Adrenal gland (tissue), 12 donors: ENCODE results near the gene HEXIM1. TPM values are rescaled to one million over a fixed set of nuclear protein-coding genes. Genes with fewer than 3 reads are reported as not detected.

Experiments used
- DNase-seq, 7 donors: peaks; one replicate each; pipeline ENCODE4 v3.0.0-alpha.2; 2019 to 2020
- H3K27ac ChIP-seq, 5 donors: fragments of 200-600 bp; sonication (generic) in 4 of 5; 1 replicate in 3 of 5; 2 replicates in 2 of 5; pipeline versions ENCODE4 v1.5.1 to v1.8.0; 2016 to 2020; ENCODE audit warnings: mild to moderate bottlenecking in 1 of 5
- H3K27me3 ChIP-seq: fragments of 200-600 bp; 2 replicates; pipeline ENCODE4 v1.8.0; 2021
- H3K36me3 ChIP-seq, 2 donors: fragments of 200-600 bp; replicated peaks in 1 of 2; 1 replicate in 1 of 2; 2 replicates in 1 of 2; pipeline versions ENCODE4 v1.5.1 to v1.8.0; 2018 to 2022
- H3K4me1 ChIP-seq, 2 donors: fragments of 200-600 bp; replicated peaks in 1 of 2; 1 replicate in 1 of 2; 2 replicates in 1 of 2; pipeline versions ENCODE4 v1.5.1 to v1.8.0; 2018 to 2021
- H3K4me3 ChIP-seq, 4 donors: fragments of 200-600 bp; sonication (generic) in 3 of 4; one replicate each; pipeline ENCODE4 v1.5.1; 2016 to 2018
- H3K9me3 ChIP-seq, 3 donors: fragments of 200-600 bp; sonication (generic) in 1 of 3; replicated peaks in 1 of 3; 1 replicate in 2 of 3; 2 replicates in 1 of 3; pipeline versions ENCODE4 v1.5.1 to v1.8.0; 2016 to 2021
- CTCF ChIP-seq, 6 experiments: fragments of 450-650 bp in 4 of 6; fragments of 200-600 bp in 2 of 6; sonication (generic) in 1 of 6; IDR thresholded peaks; 1 replicate in 5 of 6; 2 replicates in 1 of 6; pipeline versions ENCODE4 v1.5.1 to v1.8.0; 2016 to 2021; ENCODE audit warnings: antibody characterized with exemption in 6 of 6, mild to moderate bottlenecking in 2 of 6, moderate library complexity in 1 of 6
- POLR2A ChIP-seq, 2 donors: fragments of 450-650 bp; IDR thresholded peaks; one replicate each; pipeline ENCODE4 v1.6.1; 2017; ENCODE audit warnings: antibody characterized with exemption in 2 of 2, mild to moderate bottlenecking in 2 of 2, moderate library complexity in 1 of 2
- WGBS, 4 donors: extraction: QIAGEN DNeasy Blood & Tissue Kit in 2 of 4; methylation state at CpG; one replicate each; pipeline versions ENCODE4 v1.1.5 to v1.1.7; 2013 to 2017; 5-methylcytosine and 5-hydroxymethylcytosine counted together
- intact Hi-C, 2 donors: fragments of 100-400 bp; cut with DNase I; formaldehyde crosslinking; loops; one replicate each; pipeline versions ENCODE4 v1.14.1 to v1.15.0; 2022 to 2023
- polyA plus RNA-seq, 3 donors: library from polyadenylated mRNA; stranded (reverse); fragments of 200-250 nt in 2 of 3; fragments of 350-450 nt in 1 of 3; fragmentation: Illumina TruSeq in 1 of 3; extraction: RNeasy Lipid Tissue Mini Kit (QIAGEN cat#74804) in 1 of 3; gene quantifications; one replicate each; pipeline ENCODE4 v1.2.3, GENCODE V29; 2013 to 2014
- total RNA-seq, 9 donors: library from RNA; depleted of rRNA in 4 of 9; stranded (reverse); fragments of >200 nt in 4 of 9; fragments of 120-200 nt in 1 of 9; fragmentation: NEBNext Ultra II Directional in 1 of 9; extraction: Animal tissue kit (Norgen Biotek cat#: 25700) in 1 of 9; gene quantifications; one replicate each; pipeline versions ENCODE4 v1.1.0 to v1.2.4, GENCODE V29; 2013 to 2023
- donor health status: healthy with polysubstance abuse.
- donor health status: Bipolar disorder and iron deficiency.
- donor health status: DM: yes; HTN: yes; CAD: no.
- donor health status: DM: no; HTN: no; CAD: no.
- donor health status: DM: no; HTN: no; CAD: no.
- donor health status: DM: yes; HTN: yes; CAD: no.

HEXIM1 gene
- total and polyA plus RNA-seq, 12 donors = 19.4 to 159 (median 30.9) TPM

DNA sequence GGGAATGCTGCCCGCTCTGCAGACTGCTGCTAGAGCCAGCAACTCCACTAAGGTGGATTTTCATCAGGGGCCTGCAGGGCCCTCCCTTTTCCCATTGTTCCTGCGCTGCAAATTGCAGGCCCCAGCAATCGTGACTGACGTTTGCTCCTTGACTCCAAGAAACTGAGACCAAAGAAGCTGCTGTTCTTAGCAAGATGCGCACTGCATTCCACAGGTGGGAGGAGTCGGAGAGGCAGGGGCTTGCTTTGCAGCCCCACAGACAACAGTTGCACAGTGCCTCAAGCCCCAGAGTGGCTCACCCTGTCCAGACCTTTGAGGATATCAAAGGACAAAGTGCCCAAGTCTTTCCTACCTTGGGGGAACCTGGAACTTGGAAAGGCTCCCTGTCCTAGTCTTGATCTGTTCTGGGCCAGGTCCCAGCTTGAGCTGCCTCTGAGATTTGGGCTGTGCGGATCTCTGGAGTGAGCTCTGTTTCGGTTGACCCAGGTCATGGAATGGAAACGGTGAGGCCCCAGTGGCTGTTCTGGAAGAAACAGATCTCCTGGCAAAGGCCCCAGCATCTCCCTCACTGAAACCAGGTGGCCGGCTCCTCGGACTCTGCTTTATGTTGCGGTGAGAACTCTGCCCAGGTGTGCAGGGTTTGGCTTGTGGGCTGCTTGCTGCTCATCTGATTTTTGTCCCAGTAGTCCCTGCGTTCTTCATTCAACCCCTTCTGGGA is 40.8 kb upstream of the HEXIM1 start:
- Histone ChIP-seq H3K4me3 (no peak overlapping the region), H3K4me1 (peaks cover 26 to 30% of the 10 kb centered on the region in 2 donors), H3K9me3 (no peaks in the 10 kb centered on the region), H3K27me3 (no peaks in the 10 kb centered on the region), H3K36me3 (peaks cover 0 to 61% of the 10 kb centered on the region in 2 donors), H3K27ac (no peak overlapping the region)
- intact Hi-C loops = loop anchor here in 1 of 2 donors (10.0 kb wide), 1 partner anchor 193 kb away; the partner anchor contains the start of gene GFAP
- no peak for DNase-seq
- 78 to 93% (median 88%) methylated on average over 8 to 13 of the region's 13 CpGs for WGBS, 4 donors
- TF ChIP-seq CTCF (IDR thresholded peaks at IDR 0.05) (no peak), POLR2A (IDR thresholded peaks at IDR 0.05) (no peak)

DNA sequence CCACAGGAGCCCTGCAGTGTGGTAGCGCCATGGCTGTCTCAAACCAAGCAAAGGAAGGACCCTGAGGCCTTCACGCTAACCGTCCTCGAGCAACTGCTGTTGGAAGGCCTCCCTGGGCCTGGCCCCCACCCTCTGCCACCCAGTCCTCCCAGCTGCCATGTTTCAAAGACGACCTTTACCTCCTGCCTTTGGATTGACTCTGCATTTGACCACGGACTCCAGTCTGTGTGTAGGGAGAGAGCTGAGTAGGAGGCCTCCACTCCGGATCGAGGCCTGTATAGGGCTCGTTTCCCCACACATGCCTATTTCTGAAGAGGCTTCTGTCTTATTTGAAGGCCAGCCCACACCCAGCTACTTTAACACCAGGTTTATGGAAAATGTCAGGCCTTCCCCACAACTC is 40.2 kb upstream of the HEXIM1 start:
- H3K4me1 ChIP-seq = peaks cover 26% of the 10 kb centered on the region in 2 donors

DNA sequence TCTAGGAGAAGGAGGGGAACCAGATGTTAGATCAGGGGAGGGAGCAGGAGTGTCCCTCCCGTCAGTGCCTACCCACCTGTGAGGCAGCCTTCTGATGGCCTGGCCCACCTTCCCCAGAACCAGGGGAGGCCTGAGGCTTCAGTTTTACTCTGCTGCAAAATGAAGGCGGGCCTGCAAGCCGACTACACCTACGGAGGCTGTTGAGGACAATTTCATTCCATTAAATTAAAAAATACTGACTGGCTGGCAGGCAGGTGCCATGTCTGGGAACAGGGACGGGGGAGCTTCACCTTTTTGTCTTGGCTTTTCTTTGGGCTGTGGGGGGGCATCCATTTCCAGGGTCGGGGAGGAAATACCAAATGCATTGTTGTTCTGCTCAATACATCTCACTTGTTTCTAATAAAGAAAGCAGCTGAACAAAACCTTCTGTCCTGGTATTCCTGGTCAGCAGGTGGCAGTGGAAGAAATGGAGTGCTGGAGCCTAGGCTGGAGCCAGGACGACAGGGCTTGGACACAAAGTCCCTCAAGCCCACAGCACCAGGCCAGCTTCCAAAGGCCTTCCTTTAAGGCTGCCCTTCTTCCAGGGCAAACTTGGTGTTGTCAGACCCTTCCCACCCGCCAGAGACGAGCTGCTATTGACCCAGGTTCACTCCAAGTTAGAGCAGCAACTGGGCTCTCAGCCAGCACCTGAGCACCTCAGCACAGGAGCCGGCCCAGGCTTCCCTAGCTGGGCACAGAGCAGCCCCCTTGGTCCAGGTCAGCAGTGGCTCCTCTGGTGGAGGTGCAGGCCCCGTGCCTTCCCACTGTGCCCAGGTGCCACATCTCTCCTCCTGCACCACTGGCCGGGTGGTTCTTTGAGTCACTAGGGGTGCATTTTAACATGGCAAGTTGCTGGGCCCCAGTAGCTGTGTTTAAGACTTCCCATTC is 39.4 kb upstream of the HEXIM1 start:
- peak overlapping the region in 2 of 5 donors; percentile 11 to 79 for H3K27ac ChIP-seq
- H3K4me3 ChIP-seq = no peak overlapping the region
- peaks cover 26% of the 10 kb centered on the region in 2 donors for H3K4me1 ChIP-seq
- 71 to 88% (median 75%) methylated on average over 6 to 12 of the region's 12 CpGs for WGBS, 4 donors
- H3K27me3 ChIP-seq = no peaks in the 10 kb centered on the region
- no peaks in the 10 kb centered on the region for H3K9me3 ChIP-seq
- intact Hi-C loops = loop anchor here in 1 of 2 donors (10.0 kb wide), 1 partner anchor 194 kb away; the partner anchor contains the start of gene GFAP
- H3K36me3 ChIP-seq = peaks cover 0 to 55% of the 10 kb centered on the region in 2 donors
- TF ChIP-seq CTCF (IDR thresholded peaks at IDR 0.05) = no peak
- TF ChIP-seq POLR2A (IDR thresholded peaks at IDR 0.05) = no peak
- DNase-seq = peak in 1 of 7 donors; percentile 49

More for the DNA sequence above, 40.2 kb upstream of the HEXIM1 start:
- Histone ChIP-seq H3K36me3 (peaks cover 0 to 60% of the 10 kb centered on the region in 2 donors), H3K27me3 (no peaks in the 10 kb centered on the region), H3K4me3 (no peak overlapping the region), H3K27ac (peak overlapping the region in 1 of 5 donors; percentile 11), H3K9me3 (no peaks in the 10 kb centered on the region)
- DNase-seq = no peak
- TF ChIP-seq CTCF (IDR thresholded peaks at IDR 0.05) (no peak), POLR2A (IDR thresholded peaks at IDR 0.05) (no peak)
- 53 to 75% (median 67%) methylated on average over 5 to 9 of the region's 9 CpGs for WGBS, 4 donors
- intact Hi-C loops = loop anchor here in 1 of 2 donors (10.0 kb wide), 1 partner anchor 193 kb away; the partner anchor contains the start of gene GFAP
